GM18517 (cell line): ENCODE measurements around the gene AOC1.
"Not testable (repeated sequence)": the region's sequence is repeated elsewhere in the genome, so short reads cannot be mapped to it uniquely, and the experiment has no call there.

Experiments used
- ATAC-seq: cut with Tn5 transposase; IDR thresholded peaks from one replicate; pipeline ENCODE4 v1.9.1; 2021; ENCODE audit warnings: mild to moderate bottlenecking, moderate library complexity; ENCODE audit not compliant: unreplicated experiment

The AOC1 gene, protein sequence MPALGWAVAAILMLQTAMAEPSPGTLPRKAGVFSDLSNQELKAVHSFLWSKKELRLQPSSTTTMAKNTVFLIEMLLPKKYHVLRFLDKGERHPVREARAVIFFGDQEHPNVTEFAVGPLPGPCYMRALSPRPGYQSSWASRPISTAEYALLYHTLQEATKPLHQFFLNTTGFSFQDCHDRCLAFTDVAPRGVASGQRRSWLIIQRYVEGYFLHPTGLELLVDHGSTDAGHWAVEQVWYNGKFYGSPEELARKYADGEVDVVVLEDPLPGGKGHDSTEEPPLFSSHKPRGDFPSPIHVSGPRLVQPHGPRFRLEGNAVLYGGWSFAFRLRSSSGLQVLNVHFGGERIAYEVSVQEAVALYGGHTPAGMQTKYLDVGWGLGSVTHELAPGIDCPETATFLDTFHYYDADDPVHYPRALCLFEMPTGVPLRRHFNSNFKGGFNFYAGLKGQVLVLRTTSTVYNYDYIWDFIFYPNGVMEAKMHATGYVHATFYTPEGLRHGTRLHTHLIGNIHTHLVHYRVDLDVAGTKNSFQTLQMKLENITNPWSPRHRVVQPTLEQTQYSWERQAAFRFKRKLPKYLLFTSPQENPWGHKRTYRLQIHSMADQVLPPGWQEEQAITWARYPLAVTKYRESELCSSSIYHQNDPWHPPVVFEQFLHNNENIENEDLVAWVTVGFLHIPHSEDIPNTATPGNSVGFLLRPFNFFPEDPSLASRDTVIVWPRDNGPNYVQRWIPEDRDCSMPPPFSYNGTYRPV

DNA sequence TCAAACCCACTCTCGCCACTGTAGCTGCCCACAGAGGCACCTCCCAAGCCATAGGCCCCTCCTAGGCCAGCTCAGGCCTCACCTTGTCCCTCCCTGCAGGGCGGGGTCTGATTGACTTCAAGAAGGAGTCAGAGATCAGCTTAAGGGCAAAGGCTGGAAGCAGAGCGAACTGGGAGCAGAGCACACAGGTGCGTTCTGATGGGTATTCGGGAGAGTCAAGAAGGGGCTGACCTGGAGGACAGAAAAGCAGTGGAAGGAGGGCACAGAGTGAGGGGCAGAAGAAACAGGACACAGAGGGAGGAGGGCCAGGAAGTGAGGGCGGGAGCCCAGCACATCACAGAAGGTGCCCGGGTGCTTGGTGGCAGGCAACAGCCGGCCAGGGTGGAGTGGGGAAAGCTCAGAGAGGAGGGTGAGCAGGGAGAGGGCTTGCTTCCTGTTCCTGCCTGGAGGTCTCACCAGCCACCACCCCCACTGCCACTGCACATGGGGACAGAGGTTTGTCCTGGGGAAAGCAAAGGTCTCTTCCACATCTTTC, at the start of gene AOC1:
Gene AOC1 (plus strand): TSS at position 147 of the 535 bp plus-strand sequence. CDS start 3,954 bp downstream, outside the sequence.
- ATAC-seq = no peak

DNA sequence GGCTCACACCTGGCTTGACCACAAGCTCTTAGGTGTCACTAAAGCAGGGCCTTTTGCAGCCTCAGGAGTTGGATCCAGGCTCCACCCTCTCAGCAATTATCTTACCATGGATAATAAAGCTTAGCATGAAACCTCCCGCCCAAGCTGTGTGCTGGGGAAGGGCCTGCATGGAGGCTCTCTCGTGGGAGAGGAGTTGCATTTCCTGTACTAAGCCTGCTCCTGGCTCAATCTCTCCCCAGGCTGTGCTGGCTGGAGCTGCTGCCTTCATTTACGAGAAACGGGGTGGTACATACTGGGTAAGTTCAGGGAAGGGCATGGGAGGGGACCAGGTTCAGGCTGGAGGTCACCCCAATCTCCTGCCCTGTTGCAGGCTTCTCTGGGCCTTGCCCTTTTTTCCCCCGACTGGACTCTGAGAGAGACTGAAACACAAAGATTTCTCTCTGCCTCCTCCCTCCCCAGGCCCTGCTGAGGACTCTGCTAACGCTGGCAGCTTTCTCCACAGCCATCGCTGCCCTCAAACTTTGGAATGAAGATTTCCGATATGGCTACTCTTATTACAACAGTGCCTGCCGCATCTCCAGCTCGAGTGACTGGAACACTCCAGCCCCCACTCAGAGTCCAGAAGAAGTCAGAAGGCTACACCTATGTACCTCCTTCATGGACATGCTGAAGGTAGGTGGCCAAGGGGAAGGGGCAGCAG, 49.0 kb upstream of the AOC1 start:
- ATAC-seq = no peak

DNA sequence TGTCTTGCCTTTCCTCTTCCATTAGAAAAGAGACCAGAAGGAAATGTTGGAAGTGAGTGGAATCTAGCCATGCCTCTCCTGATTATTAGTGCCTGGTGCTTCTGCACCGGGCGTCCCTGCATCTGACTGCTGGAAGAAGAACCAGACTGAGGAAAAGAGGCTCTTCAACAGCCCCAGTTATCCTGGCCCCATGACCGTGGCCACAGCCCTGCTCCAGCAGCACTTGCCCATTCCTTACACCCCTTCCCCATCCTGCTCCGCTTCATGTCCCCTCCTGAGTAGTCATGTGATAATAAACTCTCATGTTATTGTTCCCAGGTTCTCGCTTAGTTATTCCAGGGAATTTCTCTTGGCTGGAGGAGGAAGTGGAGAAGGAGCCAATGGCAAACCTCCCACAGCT, 47.5 kb upstream of the AOC1 start:
- no peak for ATAC-seq

DNA sequence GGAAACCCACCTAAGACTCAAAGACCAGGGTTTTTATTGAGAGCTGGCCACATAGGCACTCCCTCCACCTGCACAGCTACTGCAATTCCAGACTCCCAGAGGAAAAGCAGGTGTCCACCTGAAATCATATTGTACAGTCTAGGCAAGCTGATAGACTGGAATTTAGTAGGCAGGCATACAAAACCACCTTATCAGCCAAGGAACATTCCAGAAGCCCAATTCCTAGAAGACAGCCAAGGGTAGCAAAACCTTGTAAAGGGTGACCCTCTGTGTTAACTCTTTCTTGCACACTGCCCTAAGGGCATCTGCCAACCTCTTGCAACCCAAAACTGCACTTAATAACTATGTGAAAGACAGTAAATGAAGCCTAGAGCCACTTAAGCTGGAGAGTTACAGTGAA, 46.5 kb upstream of the AOC1 start:
- ATAC-seq = no peak

DNA sequence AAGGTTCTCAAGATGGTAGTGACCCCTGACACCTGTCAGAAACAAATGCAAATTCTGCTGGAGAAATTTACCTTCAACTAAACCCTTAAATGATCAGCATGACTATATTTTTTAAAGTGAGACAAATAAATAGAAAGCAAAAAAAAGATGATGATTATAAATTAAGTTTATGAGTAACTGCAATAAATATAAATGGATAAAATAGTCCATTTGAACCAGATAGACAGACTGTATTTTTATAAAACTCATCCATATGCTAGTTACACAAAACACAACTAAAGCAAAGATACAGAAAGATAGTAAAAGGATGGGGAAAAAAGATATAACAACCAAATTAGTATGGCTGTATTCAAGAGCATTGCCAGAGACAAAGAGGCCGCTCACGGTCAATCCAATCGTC, 45.9 kb upstream of the AOC1 start:
- ATAC-seq = no peak

DNA sequence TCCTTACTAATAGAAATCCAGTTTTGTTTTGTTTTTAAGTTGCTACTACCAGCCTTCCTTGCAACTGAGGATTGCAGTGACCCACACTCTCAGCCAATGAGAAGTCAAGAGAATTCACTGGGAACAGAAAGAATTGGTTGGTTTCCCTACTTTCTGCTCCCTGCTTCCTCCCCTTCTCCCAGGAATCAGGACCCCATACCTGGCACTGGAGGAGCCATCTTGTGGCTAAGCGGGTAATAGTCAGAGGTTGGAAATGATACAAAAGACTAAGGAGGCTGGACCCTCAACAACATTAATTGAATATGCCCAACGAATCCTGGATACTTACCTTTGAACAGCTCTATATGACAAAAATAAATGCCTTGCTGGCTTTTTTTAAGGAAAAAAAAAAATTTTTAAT, 45.5 kb upstream of the AOC1 start:
- ATAC-seq = no peak

DNA sequence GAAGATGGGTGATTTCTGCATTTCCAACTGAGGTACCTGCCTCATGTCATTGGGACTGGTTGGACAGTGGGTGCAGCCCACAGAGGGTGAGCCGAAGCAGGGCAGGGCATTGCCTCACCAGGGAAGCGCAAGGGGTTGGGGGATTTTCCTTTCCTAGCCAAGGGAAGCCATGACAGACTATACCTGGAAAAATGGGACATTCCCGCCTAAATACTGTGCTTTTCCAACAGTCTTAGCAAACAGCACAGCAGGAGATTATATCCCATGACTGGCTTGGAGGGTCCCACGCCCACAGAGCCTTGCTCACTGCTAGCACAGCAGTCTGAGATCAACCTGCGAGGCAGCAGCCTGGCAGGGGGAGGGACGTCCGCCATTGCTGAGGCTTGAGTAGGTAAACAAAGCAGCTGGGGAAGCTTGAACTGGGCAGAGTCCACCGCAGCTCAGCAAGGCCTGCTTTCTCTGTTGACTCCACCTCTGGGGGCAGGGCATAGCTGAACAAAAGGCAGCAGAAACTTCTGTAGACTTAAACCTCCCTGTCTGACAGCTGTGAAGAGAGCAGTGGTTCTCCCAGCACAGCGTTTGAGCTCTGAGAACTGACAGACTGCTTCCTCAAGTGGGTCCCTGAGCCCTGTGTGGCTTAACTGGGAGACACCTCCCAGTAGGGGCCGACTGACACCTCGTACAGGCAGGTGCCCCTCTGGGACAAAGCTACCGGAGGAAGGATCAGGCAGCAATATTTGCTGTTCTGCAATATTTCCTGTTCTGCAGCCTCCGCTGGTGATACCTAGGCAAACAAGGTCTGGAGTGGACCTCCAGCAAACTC, 44.5 kb upstream of the AOC1 start:
- ATAC-seq = not testable (repeated sequence)

DNA sequence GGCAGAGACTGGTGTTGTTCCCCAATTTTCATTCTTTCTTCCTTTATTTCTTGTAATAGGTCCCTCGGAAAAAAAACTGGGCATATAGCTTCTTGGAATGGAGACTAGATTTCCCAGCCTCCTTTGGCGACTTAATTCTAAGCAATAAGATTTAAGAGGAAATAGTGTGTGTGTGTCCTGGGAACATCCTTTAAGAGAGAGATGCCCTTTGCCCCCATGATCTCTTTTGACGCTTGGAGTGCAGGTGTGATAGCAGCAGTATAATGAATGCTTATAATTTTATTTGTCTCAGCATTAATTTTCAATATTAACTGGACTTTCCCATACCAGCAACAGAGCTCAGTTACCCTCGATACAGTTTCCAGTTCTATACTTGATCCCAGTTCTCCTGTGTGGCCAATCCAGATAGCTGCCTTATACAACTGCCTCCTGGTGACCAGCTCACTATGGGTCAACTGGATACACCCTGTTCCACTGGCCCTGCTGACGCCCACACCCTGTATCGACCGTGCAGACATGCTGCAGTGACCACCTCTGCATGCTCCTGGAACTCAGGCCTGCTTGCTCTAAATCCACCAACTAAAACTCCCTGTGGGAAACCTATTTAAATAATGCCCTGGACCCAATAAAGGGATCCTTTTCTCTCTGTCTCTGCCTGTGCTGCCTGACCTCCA, 37.9 kb upstream of the AOC1 start:
- no peak for ATAC-seq

DNA sequence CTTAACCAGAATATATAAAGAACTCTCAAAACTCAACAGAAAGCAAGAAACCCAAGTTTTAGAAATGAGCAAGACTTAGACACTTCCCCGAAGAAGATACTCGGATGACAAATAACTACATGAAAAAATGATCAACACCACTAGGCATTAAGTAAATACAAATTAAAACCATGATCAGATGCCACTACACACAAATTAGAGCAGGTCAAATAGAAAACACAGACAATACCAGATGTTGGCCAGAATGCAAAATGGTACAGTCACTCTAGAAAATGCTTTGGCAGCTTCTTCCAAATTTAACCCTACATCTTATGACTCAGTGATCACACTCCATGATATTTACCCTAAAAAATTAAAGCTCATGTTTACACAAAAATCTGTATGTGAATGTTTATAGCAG, 33.3 kb upstream of the AOC1 start:
- ATAC-seq = no peak

DNA sequence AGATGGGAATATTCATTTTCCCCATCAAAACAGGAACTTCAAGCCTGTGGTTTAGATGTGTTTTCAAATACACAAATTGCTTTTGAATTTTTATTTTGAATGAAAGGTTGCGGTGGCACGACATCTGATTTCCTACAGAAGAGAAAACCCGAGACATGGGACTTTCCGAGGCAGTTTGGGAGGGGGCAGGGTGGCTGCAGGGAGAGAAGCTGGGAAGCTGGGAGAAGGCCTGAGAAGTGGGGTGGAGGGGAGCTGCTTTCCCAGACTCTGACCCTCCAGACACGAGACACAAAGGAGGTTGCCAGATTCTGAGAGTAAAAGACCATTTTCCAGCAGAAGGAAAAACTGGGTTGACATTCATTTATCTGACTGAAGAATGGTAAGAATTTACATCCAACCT, 32.2 kb upstream of the AOC1 start:
- ATAC-seq = no peak

DNA sequence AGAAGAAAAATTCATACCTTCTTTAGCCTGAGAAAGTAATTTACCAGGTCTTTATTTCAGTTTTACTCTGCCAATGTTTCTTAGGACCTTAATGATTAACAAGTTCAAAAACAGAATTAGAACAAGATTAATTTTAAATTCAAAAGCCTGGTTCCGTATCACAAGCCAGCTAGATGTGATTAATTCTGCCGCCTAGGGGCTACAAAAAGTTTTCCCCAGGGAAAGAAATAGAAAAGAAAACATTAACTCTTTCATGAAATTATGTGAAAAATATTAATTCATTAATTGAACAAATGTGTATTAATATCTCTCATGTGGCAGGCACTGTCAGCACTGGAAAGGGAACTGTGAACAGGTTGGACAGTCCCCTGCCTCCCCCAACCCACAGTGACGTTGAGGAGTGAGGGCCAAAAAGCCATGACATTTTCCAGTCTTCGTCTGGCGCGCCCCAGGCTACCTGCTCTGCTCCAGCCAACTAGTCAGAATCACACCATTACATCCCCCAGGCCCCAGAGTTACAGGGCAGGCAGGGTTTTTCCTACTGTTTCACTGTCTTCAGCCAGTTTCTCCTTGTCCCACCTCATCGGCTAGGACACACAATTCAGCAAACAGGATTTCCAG, 31.6 kb upstream of the AOC1 start:
- no peak for ATAC-seq

DNA sequence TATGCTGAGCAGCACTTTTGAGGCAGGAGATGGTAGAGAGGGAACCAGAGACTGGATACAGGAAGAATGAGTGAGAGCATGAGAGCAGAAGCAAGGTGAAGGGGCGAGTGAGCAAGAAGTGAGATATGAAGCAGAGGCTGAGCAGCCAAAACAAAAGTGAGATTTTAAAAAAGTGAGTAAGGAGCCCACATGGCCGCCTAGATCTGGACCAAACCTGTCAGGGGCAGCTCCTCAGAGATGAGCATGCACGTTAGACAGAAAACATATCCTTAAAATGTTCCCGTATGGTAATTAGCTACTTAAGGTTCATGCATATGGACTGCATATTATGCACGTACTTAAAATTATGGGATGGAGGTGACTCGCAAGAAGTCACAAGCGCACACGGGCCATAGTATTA, 29.3 kb upstream of the AOC1 start:
- no peak for ATAC-seq

DNA sequence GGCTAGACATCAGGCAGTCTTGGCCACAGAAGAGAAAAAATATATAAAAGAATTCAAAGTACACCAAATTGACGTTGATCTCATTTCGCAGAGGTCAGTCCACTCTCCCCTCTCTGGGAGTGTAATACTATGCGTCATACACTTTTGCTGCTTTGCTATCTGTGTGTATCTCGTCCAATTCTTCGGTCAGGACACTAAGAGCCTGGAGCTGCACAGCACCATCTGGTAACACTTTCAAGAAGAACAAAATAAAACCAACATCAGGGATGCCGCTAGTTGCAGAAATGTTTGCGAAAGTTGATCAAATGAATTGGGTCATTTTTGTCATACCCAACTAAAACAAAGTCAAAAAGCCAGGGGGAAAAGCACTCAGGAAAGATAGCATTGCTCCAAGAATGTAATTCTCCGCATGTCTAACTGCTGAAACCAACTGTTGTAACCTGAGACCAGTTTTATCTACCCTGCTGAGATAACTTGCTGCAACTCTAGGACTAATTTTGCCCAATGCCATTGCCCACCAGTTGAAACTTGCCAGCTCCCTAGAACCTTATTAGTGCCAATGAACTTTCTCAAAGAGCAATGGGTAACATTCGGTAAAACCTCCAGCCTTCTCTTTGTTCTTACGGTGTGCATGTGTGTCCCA, 28.7 kb upstream of the AOC1 start:
- ATAC-seq = no peak

DNA sequence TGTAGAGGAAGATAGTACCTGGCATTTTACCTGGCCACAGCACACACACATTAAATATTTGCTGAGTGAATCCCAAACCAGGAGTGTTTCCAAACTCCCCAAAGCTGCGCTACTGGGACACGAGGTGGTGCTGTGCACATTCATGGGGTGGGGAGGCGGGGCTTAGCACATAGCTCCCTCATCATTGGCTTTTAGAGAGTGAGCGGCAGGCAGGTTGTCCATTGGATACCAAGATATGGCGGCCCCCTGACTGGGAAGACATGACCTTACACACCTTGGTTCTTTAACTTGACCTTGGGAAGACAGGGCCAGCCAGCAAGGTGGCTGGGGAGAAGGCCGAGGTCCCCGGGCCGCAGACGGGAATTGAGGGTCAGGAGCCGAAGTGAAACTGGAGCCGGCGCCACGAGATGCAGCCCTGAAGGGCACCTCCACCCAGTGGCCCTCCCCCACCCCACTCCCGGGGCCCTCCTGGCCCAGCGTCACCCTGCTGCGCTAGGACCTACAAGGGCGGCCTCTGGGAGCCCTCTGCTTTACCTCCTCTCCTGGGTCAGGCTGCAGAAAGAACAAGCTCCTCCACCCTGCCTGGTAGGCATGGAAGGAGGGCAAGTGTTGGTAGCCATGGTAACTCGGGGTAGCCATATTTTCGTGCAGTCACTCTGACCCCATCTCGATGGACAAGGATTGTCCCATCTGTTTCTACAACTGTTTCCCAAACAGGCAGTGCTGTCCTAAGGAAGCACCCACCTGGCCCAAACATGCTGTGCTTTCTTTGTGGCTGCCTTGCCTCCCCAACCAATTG, 27.7 kb upstream of the AOC1 start:
- no peak for ATAC-seq

DNA sequence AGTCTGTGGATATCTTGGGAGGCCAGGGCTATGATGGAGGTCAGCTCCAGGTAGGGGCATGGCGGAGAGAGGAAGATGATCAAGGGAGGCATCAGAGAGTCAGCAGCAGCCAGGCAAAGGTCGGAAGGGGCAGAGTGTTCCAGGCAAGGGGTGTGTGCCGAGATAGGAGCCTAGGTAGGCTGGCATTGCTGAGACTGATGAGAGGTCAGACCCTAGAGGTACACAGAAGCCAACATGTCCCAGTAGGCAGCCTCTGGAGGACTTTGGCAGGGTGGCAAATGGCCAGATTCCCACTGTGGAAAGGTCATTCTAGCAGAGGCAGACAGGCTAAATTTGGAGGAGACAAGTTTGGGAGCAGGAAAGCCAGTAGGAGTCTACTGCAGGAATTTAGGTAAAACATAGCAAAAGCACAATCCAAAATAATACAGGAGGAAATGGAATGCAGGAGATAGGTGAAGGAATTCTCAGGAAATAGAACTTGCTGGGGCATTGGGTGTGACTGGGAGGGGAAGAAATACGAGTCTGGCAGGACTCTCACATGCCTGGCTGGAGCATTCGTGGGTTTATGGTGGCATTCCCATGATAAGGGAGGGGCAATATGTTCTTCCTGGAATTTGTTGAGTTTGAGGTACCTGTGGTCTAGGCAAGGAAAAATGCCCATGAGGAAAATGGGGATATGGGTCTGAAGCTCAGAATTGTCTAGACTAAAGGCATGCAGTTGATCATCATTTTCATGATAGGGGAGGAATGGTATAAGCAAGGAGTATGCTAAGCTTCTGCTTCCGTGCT, 26.1 kb upstream of the AOC1 start:
- no peak for ATAC-seq

DNA sequence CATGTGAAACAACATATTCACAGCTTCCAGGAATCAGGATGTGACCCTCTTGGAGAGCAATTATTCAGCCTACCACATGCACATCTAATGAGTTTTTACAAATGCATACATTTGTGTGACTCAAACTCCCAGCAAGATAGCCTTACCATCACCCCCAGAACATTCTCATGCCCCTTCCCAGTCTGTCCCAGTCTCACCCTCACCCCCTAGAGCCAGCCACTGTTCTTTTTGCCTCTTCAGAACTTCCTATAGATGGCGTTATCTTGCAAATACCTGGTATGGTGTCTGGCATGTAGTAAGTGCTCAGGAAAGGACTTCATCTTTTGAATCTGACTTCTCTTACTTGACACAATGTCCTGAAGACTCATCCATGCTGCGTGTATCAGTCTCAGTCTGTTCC, 23.9 kb upstream of the AOC1 start:
- ATAC-seq = no peak

DNA sequence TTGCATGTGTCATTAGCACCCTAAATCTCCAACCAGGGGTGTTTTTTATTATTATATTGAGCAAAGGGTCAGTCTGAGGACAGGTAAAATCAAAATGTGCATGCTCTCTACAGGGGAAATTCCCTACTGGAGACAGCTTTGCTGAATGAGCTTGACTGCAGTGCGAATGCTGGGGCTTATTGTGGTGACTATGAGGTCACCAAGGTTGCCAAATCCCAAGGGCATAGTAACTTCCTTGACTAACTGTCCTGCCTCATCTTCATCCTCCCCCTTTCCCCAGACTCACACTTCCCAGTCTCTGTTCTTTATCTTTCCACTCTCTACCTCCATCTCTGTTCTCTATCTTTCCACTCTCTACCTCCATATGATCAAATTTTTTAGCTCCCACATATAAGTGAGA, 22.9 kb upstream of the AOC1 start:
- ATAC-seq = no peak

DNA sequence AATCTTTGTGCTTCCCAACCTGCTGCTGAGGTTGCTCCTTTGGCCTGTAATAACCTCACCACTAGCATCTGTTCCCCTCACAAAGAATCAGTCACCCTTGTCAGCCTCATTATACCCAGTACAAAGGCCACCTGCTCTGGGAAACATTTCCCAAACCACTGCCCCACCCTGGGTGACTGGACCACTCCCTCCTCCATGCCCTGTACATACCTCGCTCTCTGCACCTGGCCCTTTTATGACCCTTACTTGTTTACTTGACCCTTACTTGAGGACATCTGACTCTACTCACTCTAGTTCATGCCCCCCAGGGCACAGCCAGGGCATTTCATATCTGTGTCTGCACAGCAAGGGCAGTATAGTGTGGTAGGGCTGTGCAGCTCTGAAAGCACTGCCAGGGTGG, 21.4 kb upstream of the AOC1 start:
- no peak for ATAC-seq
